ENCODE results near the gene NALCN.

The NALCN gene

DNA sequence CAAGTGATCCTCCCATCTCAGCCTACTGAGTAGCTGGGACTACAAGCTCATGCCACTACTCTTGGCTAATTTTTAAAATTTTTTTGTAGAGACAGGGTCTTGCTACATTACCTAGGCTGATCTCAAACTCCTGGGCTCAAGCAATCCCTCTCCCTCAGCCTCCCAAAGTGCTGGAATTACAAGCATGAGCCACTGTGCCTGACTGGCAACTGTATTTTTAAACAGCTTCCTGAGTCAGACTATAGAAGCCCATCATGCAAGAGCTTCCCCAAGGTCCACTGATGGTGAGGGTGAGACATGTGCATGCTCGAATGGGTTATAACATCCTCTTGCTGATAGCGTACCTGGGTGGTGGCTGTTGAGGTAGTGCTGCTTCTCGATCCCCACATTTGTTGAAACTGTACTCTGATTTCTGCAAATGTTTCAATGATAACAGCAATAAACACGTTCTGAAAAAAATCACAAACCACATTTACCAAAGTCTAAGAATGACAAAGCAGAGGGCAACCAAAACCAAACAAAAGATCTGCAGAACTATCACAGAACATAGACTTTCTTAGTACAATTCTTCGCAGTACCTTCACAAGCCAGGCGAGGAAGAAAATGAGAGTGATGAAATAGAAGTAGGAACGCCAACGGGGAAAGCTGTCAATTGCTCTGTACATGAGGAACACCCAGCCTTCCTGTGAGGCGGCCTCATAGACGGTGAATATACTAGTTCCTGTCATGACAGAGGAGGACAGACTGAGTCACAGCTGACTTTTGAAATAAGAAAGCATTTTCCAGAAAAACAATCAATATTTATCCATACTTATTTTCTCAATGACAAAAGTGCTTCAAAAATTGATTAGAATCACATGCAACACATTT is 124.4 kb downstream of the NALCN start:
- no peak for DNase-seq (ENCODE audit: low read depth in 2 of 2, low spot score in 1 of 2)

DNA sequence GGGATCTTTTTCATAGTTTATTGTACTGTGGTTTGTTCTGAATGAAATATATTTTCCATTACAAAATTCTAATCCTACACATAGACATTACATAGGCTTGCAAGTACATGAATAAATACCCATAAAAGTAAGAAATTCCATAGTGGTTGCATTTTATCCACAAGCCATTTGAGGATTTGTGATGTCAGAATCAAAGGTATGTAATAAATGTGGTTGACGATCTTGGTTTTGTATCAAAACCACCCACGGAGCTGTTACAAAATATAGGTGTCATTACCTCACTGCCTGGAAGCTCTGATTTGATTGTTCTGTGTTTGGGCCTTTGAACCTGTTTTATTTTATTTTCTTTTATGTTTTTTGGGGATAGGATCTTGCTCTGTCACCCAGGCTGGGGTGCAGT is 125.1 kb downstream of the NALCN start:
- DNase-seq (ENCODE audit: low read depth in 2 of 2, low spot score in 1 of 2): no peak

DNA sequence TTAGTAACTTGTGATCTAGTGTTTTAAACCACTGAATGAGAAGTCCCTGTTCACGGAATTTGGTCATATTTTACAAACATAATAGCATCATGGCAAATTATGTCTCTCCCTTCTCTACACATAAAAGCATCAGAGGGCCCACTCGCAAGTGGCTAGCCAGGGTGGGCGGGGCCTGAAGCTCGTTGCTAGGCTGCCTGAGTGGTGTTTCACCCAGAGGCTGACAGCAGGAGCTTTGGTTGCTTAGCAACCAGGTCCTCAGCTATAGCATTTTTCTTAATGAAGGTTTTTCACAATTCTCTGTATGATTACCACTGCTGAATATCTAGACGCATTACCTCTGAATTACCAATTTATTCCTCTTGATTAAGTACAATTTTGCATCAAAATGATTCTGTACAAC is 126.5 kb downstream of the NALCN start:
- no peak for DNase-seq (ENCODE audit: low read depth in 2 of 2, low spot score in 1 of 2)

DNA sequence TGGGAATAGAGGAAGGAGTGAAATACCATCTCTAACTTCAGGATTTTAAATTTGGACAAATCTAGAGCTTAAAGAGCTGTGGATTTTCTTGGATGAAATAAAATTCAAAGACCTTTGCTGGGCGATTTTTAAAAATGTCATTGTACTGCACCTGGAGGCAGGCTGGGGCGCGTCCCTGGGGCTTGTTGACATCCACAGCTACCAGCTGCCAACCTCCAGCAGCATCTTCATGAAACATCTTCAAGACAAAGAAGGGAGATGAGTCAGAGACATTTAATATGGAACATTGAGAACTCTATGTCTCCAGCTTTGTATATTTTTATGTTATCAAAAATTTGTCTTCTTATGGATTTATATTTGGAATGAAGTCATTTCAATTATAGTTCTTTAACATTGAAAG is 132.5 kb downstream of the NALCN start:
- no peak for DNase-seq (ENCODE audit: low read depth in 2 of 2, low spot score in 1 of 2)

DNA sequence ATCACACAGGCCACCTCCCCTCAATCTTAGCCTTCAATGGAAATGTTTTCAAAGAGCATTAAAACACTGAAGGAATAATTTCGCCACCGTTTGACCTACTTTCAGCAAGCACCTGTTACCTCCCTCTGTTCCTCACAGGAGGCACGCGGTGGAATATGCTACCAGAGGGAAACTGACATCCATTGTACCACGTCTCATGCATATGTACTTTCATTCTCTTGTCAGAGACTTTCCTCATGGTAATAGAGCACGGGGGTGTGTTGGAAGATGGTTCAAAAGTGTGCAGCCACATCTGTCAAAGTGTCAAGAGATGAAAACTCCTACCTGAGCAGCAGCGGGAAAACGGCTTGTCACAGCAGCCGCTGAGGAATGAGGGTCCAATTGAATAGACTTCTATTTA is 143.4 kb downstream of the NALCN start:
- DNase-seq (ENCODE audit: low read depth in 2 of 2, low spot score in 1 of 2): no peak

DNA sequence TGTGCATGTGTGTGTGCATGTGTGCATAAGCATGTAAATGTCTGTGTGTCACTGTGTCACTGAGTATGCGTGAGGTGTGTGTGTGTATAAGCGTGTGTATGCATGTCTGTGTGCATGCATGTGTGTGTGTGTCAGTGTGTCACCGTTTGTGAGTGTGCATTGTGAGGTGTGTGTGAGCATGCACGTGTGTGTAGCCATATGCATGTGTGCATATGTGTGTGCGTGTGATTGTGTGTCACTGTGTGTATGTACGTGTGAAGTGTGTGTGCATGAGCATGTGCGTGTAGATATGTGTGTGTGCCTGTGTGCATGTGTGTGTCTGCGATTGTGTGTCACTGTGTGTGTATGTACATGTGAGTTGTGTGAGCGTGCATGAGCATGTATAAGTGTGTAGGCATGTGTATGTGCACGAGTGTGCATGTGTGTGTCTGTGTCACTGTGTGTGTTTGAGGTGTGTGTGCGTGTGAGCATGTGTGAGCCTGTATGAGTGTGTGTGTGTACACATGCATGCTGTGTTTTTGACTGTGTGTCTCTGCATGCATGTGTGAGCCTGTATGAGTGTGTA is 144.5 kb downstream of the NALCN start:
- DNase-seq (ENCODE audit: low read depth in 2 of 2, low spot score in 1 of 2): no peak

DNA sequence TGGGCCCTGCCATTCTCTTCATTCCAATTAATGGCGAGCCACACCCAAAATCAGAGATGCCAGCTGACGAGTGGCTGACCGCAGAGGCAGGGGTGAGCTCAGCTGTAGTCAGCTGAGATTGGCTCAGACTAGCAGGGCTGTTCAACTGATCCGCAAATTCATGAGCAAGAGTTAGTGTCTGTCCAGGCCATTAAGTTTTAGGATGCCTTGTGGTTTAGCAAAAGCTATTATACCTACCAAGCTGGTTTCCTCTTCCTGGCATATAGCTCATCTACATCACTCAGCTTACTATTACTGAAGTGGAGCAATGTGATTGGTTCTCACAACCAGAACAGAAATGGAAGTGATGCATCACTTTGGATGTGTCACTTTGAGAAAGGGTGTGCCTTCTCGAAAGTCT is 148.7 kb downstream of the NALCN start:
- DNase-seq (ENCODE audit: low read depth in 2 of 2, low spot score in 1 of 2): no peak

DNA sequence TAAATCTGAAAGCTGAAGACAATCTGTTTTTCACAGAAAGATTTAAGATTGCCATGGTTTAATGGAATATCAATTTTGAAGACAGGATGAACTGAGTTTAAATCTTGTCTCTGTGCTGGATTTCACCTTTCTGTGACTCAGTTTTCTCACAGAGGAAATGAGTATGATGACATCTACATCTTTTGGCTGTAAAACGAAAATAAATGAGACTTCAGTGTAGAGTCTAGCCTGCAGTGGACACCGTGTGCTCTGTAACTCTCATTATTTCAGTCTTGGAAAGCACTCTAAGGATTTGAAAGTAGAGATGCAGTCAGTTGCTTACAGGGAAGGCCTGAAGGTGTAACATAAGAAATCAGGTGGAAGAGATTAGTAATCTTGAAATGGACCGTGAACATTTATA is 150.4 kb downstream of the NALCN start:
- DNase-seq (ENCODE audit: low read depth in 2 of 2, low spot score in 1 of 2): no peak

DNA sequence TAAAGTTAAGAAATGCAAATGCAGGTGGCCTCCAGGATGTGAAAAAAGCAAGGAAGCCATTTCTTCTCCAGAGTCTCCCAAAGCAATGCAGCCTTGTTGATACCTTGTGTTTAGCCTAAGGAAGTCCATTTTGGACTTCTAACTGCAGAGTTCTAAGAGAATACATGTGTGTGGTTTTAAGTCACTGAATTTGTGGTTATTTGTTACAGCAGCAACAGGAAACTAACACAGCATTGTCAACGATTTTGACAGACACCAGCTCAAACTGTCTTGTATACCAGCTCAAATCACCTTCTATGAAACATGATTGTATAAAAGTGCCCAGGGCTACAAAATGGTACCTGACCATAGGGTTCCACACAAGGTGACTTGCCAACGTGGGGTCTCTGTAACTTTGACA is 151.4 kb downstream of the NALCN start:
- no peak for DNase-seq (ENCODE audit: low read depth in 2 of 2, low spot score in 1 of 2)

DNA sequence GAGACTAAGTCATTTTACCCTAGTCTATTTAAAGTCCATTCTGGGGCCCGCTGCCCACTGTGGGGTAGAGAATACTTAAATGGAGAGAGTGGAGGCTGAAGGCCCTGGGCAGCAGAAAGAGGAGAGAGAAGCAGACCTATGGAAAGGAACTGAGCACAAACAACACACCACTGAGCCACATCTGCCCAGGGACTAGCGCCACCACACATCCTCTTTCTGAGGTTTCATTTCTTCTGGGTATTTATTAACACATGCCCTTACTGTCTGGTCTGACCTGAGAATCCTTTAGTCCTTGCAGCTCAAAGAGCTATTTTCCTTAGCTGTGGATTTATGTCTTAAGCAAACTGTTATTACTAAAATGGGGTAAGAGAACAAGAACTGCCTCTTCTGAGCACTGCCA is 154.0 kb downstream of the NALCN start:
- no peak for DNase-seq (ENCODE audit: low read depth in 2 of 2, low spot score in 1 of 2)

DNA sequence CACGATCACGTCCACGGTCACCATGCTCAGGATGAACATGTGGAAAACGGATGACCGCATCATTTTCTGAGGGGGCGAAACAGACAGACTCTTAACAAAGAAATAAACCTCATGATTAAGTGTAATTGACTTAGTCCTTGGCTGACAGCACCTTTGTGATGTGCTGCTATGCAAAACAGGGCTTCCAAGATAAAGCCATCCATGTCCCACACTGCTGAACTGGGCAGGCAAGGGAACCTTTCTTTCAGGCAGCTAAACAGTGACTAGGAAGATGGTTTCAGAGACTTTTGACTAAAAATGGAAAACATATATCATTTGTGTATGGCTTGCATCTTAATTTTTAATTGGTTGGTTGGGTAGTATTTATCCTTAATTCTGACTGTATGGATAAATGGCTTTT is 157.8 kb downstream of the NALCN start:
- no peak for DNase-seq (ENCODE audit: low read depth in 2 of 2, low spot score in 1 of 2)

DNA sequence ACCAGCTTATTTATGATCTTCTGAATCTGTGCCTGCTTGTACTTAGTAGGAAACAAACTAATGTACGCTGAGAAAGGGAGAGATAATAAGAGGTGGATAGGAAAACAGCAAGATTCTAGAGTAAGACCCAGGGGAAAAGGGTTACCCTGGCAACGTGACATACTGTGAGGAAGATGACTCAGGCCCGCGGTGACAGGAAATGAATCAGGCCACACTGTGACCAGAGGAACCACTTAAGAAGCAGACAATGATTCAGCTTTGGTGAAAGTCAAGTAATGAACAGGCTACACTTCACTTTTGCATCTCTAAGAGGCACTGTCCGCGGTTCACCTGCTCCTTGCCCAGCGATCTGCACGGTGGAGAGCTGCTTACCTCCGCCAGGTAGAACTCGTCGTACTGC is 158.2 kb downstream of the NALCN start:
- DNase-seq (ENCODE audit: low read depth in 2 of 2, low spot score in 1 of 2): no peak

DNA sequence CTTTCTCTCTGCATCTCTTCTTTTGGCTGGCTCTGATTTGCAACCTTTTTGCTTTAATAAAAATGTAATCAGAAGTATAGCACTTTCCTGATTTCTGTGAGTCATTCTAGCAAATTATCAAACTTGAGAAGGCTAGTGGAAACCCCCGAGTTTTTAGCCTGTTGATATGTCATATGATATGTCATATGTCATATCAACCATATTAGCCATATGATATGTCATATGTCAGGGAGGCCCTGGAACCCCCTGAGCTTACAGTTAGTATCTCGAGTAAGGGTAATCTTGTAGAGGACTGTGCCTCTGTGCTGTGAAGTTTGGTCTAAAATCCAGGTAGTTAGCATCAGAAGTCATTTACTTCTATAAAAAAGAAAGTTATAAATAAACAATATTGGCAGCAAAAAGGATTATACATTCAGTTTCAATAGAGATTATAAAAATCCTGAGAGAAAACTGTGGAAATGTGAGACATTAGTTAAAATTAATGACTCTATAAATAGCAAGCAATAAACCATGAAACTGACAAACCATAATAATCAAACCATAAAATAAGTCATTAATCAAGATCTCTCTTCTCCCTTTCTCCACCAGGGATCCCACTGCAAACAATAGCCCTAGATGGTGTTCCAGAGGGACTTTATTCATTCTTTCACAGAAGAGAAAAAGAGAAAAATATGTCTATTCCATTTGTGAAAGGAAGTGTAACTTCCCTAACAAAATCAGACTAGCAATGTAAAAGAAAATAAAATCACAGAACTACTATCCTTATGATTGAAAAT is 167.4 kb downstream of the NALCN start:
- no peak for DNase-seq (ENCODE audit: low read depth in 2 of 2, low spot score in 1 of 2)

DNA sequence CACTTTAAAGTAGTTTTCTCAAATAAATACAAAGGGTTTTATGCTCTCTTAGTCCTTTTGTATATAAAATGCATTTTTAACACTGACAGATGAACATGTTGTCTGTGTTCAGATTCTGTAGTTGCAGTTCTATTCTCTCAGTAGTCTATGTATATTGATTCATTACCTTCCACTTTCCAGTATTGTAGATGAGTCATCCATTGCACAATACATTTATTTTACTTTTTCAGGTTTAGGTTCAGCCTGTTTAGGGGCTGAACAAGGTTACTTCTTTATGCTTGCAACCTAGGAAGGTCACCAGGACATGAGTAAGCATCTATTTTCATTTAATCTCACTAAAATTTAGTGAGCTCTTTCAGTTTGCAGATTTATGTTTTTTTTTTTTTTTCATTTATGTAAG is 173.6 kb downstream of the NALCN start:
- no peak for DNase-seq (ENCODE audit: low read depth in 2 of 2, low spot score in 1 of 2)

DNA sequence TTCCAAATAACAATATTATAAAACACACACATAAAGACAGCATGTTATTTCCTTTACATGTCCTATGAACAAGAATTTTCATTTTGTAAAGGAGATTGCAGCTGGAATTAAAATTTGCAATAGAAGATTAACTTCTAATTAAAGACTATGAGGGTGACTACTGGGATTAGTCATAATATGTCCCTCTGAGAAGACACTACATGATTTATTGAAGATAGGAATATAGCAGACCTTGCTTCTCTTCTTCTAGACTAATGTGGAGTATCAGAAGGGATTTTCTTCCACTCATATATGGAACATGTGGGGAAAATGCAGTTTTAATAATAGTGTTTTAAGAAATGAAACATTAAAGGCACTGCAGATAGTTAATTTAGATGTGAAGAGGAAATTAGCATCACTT is 177.8 kb downstream of the NALCN start:
- DNase-seq (ENCODE audit: low read depth in 2 of 2, low spot score in 1 of 2): no peak

DNA sequence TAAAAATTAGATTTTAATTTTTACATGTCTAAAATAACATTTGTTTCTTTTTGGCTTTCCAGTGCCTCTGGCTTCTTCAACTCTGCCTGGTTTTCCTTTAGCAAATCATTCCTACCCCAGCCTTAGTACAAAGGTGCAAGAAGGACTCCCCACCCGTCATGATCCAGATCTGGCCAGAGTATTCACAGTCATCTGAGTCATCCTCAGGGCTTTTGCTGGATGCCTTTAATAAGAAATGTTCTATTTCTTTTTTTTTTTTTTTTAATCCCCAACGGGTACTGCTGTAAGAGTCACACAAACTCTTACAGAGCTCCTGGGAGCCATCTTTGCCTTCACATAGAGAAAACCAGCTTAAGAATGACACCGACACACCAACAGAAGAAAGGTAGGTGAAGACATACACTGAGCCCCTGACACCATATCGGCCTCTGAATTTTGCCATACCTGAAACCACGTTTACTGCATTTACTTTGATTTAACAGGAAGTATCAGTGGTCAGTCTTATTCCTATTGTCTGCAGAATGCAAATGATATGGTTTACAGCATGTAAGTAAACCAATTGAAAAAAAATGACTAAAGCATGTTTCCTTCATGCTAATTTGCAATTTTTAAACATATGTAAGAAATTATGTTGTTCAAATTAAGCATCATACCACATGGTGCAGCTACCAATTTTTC is 184.4 kb downstream of the NALCN start:
- no peak for DNase-seq (ENCODE audit: low read depth in 2 of 2, low spot score in 1 of 2)

DNA sequence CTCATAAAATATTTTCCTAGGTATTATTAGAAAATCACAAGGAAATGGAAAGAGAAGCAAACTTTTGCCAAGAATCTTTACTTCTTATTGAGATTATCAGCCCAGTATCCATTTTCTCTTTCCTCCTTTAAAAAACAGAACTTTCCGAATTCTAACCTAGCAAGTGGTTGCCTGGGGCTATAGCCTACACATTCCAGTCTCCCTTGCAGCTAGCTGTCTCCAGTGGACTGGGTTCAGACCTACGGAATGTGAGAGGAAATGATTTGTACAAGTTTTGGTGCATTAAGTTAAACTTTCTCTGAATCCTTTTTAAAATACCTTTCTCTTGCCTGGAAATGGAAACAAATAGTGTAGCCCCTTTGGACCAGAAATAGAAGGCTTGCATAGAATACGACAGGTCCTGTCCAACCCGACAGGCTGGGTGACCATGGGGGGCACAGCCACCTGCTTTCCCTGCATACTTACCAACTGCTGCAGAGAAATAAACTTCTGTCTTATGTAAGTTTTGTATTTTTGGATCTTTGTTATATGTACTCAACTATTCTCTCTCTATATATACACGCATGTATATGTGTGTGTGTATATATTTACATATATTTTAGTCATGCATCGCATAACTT is 185.9 kb downstream of the NALCN start:
- no peak for DNase-seq (ENCODE audit: low read depth in 2 of 2, low spot score in 1 of 2)

DNA sequence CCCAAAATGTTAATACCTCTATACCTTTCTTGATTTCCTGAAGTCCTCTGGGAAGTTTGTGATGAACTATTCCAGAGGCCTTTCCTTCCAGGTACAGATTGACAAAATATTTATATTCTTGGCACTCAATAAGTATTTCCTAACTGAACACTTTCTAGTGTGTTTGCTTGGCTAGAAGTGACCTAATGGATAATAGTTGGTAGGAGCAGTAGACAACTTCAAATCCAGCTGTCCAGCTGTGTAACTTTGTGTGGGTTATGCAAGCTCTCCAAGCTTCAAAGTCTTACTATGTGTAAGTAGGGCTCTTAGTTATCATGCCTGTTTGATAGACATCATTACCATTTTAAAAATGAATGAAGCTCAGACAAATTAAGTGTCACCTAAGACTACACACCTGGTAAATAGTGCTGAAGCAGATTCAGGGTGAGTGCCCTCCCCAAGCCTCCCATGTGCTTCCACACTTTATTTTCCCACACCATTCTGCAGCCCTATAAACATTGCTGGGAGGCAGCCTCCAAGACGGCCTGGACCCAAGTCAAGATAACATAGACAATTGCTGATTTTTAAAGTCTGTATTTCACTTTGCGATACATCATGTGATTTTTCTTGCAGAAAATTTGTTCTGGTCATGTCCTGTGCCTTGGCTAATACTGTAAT is 196.6 kb downstream of the NALCN start:
- no peak for DNase-seq (ENCODE audit: low read depth in 2 of 2, low spot score in 1 of 2)

DNA sequence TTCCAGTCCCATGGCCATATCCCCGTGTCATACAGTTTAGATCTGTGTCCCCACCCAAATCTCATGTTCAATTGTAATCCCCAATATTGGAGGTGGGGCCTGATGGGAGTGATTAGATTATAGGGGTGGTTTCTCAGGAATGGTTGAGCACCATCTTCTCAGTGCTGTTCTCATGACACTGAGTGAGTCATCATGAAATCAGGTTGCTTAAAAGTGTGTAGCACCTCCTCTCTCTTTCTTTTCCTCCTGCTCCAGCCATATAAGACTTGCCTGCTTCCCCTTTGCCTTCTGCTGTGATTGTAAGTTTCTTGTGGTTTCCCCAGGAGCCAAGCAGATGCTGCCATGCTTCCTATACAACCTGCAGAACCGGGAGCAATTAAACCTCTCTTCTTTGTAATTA is 197.8 kb downstream of the NALCN start:
- no peak for DNase-seq (ENCODE audit: low read depth in 2 of 2, low spot score in 1 of 2)

DNA sequence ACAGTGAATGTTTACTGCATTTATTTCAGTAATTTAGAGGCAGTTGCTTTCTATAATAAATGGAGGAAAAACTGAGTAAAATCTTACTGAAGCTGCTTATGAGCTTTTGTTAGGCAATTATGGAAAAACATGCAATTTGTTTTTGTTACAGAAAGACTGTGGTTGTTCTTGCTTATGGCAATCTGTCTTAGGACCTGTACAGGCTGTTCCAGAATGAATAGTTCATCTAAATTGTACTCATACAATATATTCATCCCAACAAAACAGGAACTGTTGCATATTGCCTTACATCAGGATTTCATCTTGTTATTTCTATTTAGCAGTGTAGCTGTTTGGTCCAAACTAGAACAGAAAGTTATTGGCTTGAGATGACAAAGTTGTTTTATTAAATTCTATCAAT is 199.2 kb downstream of the NALCN start:
- DNase-seq (ENCODE audit: low read depth in 2 of 2, low spot score in 1 of 2): no peak

DNA sequence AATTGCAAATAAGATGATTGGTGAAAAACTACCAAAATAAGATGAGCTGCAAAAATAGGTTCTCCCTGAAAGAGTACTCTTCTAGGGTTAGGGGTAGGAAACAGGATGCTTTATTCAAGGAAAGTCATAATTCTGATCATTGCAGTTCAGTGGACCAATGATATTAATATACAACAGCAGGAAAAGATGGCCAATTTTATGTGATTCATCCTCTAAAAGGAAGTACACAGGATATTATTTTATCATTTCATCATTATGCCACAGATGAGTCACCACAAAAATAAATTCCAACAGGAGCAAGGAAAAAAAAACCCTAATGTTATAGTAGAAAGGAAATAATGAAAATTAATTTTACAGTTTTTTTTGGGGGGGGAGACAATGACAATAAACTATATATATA is 205.0 kb downstream of the NALCN start:
- DNase-seq (ENCODE audit: low read depth in 2 of 2, low spot score in 1 of 2): no peak

Data from stimulated activated CD8-positive, alpha-beta memory T cell treated with anti-CD3 and anti-CD28 coated beads, Interleukin-4, amount 100 ng/mL, for 1 hour (primary cell).